Measurements from ENCODE around the gene ABHD14A.

DNA sequence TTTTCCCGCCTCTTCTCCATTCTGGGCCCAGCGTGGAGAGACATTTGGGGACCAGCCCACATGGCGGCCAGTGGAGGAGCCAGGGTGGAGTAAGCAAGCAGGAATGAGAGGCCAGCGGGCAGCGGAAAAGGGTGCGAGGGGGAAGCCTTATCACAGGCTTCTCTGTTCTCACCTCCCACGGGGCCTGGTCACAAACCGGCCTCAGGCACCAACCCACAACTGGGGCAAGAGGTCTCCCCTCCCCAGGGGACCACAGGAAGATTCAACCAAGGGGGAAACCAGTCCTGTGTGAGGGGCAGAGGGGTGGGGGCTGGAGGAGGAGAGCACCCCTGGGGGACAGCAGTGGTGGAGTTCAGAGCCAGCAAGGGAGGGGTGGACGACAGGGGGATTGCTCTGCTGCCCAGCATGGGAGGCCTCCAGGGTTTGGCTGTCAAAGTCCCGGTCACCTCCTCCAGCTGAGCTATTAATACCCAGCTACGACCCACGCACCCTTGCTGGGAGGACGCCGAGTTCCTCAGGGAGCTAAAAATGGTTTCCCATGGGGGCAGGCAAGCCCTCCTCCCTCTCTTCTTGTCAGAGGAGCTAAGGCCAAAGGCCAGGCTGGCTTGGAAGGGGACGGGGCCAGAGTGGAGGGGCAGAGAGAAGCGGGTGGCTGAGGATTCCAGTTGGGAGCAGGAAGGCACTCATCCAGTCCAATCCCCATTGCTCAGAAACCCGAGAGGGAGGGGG lies 44.7 kb downstream of the ABHD14A start:
- no peak for TF ChIP-seq EZH2 (IDR thresholded peaks at IDR 0.05)
- TF ChIP-seq POLR2AphosphoS5 (IDR thresholded peaks at IDR 0.05; ENCODE audit: borderline replicate concordance, low read depth, low read length), result no peak

All from SK-N-MC (cell line).